ENCODE data around the gene ADCY2. TPM values are rescaled to one million over a fixed set of nuclear protein-coding genes. Genes with fewer than 3 reads are reported as not detected.

Gene ADCY2
- total RNA-seq, 1 experiment from 2014 or later = not detected

DNA sequence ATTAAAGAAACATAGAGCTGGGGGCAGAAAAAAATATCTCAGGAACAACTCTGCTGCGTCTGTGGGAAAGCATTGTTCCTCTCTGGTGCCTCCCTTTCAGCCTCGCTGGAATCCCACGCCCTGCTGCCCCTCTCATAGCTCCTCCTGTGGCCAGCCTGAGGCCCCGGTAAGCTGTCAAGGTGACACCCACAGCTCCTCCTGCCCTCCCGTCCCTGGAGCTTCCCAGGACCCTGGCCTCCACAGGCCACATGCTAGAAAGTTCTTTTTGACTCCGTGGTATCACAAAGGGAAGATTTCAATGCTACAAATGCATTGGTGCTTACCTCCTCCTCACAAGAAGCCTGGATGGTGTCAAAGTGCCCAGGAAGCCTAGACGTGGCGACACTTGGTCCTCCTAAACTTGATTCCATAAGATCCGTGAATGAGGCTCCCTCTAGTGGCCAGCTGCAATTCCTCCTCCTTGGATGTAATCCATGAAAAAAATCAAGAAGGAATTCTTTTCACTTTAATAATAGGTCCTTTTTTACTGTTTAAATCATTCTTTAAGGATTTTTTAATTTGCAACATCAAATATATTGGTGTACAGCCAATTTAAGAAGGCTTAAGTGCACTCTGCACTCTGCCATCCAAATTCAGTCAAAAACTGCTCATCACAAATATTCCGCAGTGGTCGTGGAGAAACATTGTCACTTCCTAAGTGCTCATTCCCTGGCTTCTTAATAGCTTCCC lies 350.1 kb downstream of the ADCY2 start:
- intact Hi-C loops (cut with micrococcal nuclease) = loop anchor here (1.0 to 10.0 kb wide), 5 partner anchors 71 to 981 kb away; no protein-coding TSS in a partner anchor
- ChIA-PET CTCF (interaction anchor here (0.5 to 5.5 kb wide), 52 partner anchors 9 to 1569 kb away, joined by 3 to 37 read pairs (median 4); no protein-coding TSS in a partner anchor), POLR2A (interaction anchor here (1.2 kb wide), 1 partner anchor 486 kb away, joined by 3 read pairs; no protein-coding TSS in a partner anchor)
- peaks cover 53% of the 10 kb centered on the region for H3K27me3 Mint-ChIP-seq (ENCODE audit: insufficient read depth, unreplicated experiment)
- H3K27ac Mint-ChIP-seq (ENCODE audit: low read depth, unreplicated experiment) = no peak overlapping the region
- peak; percentile 76 for DNase-seq (ENCODE audit: unreplicated experiment)
- H3K9me3 Mint-ChIP-seq (ENCODE audit: unreplicated experiment) = no peaks in the 10 kb centered on the region
- no peaks in the 10 kb centered on the region for H3K4me1 Mint-ChIP-seq (ENCODE audit: insufficient read depth, unreplicated experiment)
- H3K4me3 Mint-ChIP-seq (ENCODE audit: unreplicated experiment) = no peak overlapping the region
- no TSS peak for BruUV-seq (replicated peaks)
- TF ChIP-seq, protein P1, sequence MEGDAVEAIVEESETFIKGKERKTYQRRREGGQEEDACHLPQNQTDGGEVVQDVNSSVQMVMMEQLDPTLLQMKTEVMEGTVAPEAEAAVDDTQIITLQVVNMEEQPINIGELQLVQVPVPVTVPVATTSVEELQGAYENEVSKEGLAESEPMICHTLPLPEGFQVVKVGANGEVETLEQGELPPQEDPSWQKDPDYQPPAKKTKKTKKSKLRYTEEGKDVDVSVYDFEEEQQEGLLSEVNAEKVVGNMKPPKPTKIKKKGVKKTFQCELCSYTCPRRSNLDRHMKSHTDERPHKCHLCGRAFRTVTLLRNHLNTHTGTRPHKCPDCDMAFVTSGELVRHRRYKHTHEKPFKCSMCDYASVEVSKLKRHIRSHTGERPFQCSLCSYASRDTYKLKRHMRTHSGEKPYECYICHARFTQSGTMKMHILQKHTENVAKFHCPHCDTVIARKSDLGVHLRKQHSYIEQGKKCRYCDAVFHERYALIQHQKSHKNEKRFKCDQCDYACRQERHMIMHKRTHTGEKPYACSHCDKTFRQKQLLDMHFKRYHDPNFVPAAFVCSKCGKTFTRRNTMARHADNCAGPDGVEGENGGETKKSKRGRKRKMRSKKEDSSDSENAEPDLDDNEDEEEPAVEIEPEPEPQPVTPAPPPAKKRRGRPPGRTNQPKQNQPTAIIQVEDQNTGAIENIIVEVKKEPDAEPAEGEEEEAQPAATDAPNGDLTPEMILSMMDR (IDR thresholded peaks at IDR 0.05; ENCODE audit: unreplicated experiment) = peak; percentile 81
- no peaks in the 10 kb centered on the region for H3K36me3 Mint-ChIP-seq (ENCODE audit: insufficient read depth, unreplicated experiment)

DNA sequence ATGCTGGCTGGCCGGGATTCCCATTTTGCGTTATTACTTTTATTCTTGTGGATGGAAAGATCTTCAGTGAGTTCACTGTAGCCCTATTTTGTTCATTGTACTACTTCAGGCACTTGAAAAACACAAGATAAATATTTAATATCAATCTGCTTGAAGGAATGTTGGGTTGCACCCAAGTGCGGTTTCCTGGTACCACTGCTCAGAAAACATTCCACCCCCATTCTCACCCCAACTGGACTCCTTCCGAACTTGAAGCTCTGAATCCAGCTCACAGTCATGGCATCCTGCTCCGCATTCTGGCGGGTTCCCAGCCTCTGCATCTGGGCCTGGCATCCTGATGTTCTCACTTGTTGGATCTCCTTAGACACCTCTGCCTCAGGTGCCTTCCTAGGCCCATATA lies 351.8 kb downstream of the ADCY2 start:
- DNase-seq (ENCODE audit: unreplicated experiment) = no peak
- ChIA-PET CTCF (interaction anchor here (0.6 to 5.5 kb wide), 9 partner anchors 9 to 982 kb away, joined by 3 to 37 read pairs (median 5); no protein-coding TSS in a partner anchor), POLR2A (no interaction called here)
- no peaks in the 10 kb centered on the region for H3K9me3 Mint-ChIP-seq (ENCODE audit: unreplicated experiment)
- TF ChIP-seq, protein P1 (IDR thresholded peaks at IDR 0.05; ENCODE audit: unreplicated experiment) = no peak
- H3K36me3 Mint-ChIP-seq (ENCODE audit: insufficient read depth, unreplicated experiment) = no peaks in the 10 kb centered on the region
- no peak overlapping the region for H3K4me3 Mint-ChIP-seq (ENCODE audit: unreplicated experiment)
- no peaks in the 10 kb centered on the region for H3K4me1 Mint-ChIP-seq (ENCODE audit: insufficient read depth, unreplicated experiment)
- H3K27me3 Mint-ChIP-seq (ENCODE audit: insufficient read depth, unreplicated experiment) = peaks cover 70% of the 10 kb centered on the region
- no TSS peak for BruUV-seq (replicated peaks)
- intact Hi-C loops (cut with micrococcal nuclease) = loop anchor here (1.0 to 10.0 kb wide), 5 partner anchors 70 to 926 kb away; no protein-coding TSS in a partner anchor
- no peak overlapping the region for H3K27ac Mint-ChIP-seq (ENCODE audit: low read depth, unreplicated experiment)

- Mint-ChIP-seq H3K4me1 (ENCODE audit: insufficient read depth, unreplicated experiment) (no peaks in the 10 kb centered on the region), H3K27ac (ENCODE audit: low read depth, unreplicated experiment) (no peak overlapping the region), H3K9me3 (ENCODE audit: unreplicated experiment) (no peaks in the 10 kb centered on the region), H3K36me3 (ENCODE audit: insufficient read depth, unreplicated experiment) (no peaks in the 10 kb centered on the region), H3K4me3 (ENCODE audit: unreplicated experiment) (no peak overlapping the region), H3K27me3 (ENCODE audit: insufficient read depth, unreplicated experiment) (peaks cover 88% of the 10 kb centered on the region)
- DNase-seq (ENCODE audit: unreplicated experiment) = no peak
- no TSS peak for BruUV-seq (replicated peaks)
- CTCF ChIA-PET = interaction anchor here (0.5 kb wide), 1 partner anchor 172 kb away, joined by 3 read pairs; no protein-coding TSS in a partner anchor
- TF ChIP-seq, protein P1 (IDR thresholded peaks at IDR 0.05; ENCODE audit: unreplicated experiment) = no peak
- POLR2A ChIA-PET = no interaction called here
- intact Hi-C loops (cut with micrococcal nuclease) = loop anchor here (5.0 to 10.0 kb wide), 3 partner anchors 68 to 675 kb away; no protein-coding TSS in a partner anchor
These were observed 353.7 kb downstream of the ADCY2 start for GRCh38 chr5:7749626-7750025.

- POLR2A ChIA-PET = interaction anchor here (0.6 kb wide), 2 partner anchors 110 to 163 kb away, joined by 3 read pairs; no protein-coding TSS in a partner anchor
- peaks cover 93% of the 10 kb centered on the region for H3K27me3 Mint-ChIP-seq (ENCODE audit: insufficient read depth, unreplicated experiment)
These were observed 355.9 kb downstream of the ADCY2 start for GRCh38 chr5:7751874-7752273.

More at GRCh38 chr5:7751874-7752273, 355.9 kb downstream of the ADCY2 start:
- Mint-ChIP-seq H3K36me3 (ENCODE audit: insufficient read depth, unreplicated experiment) (no peaks in the 10 kb centered on the region), H3K27ac (ENCODE audit: low read depth, unreplicated experiment) (no peak overlapping the region), H3K4me3 (ENCODE audit: unreplicated experiment) (no peak overlapping the region), H3K9me3 (ENCODE audit: unreplicated experiment) (no peaks in the 10 kb centered on the region), H3K4me1 (ENCODE audit: insufficient read depth, unreplicated experiment) (peaks cover 5% of the 10 kb centered on the region)
- intact Hi-C loops (cut with micrococcal nuclease) = loop anchor here (2.0 to 10.0 kb wide), 2 partner anchors 157 to 925 kb away; no protein-coding TSS in a partner anchor
- DNase-seq (ENCODE audit: unreplicated experiment) = no peak
- CTCF ChIA-PET = interaction anchor here (1.6 kb wide), 1 partner anchor 64 kb away, joined by 4 read pairs; no protein-coding TSS in a partner anchor
- TF ChIP-seq, protein P1 (IDR thresholded peaks at IDR 0.05; ENCODE audit: unreplicated experiment) = no peak
- BruUV-seq (replicated peaks) = no TSS peak

Measured in MCF 10A (cell line).